Measurements from ENCODE around the gene RRP7A.
"Not testable (repeated sequence)": the region's sequence is repeated elsewhere in the genome, so short reads cannot be mapped to it uniquely, and the experiment has no call there.

GRCh38 chr22:42529435-42529834, 9.8 kb upstream of the RRP7A start:
- TF ChIP-seq, protein P1, sequence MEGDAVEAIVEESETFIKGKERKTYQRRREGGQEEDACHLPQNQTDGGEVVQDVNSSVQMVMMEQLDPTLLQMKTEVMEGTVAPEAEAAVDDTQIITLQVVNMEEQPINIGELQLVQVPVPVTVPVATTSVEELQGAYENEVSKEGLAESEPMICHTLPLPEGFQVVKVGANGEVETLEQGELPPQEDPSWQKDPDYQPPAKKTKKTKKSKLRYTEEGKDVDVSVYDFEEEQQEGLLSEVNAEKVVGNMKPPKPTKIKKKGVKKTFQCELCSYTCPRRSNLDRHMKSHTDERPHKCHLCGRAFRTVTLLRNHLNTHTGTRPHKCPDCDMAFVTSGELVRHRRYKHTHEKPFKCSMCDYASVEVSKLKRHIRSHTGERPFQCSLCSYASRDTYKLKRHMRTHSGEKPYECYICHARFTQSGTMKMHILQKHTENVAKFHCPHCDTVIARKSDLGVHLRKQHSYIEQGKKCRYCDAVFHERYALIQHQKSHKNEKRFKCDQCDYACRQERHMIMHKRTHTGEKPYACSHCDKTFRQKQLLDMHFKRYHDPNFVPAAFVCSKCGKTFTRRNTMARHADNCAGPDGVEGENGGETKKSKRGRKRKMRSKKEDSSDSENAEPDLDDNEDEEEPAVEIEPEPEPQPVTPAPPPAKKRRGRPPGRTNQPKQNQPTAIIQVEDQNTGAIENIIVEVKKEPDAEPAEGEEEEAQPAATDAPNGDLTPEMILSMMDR (IDR thresholded peaks at IDR 0.05): not testable (repeated sequence)
- not testable (repeated sequence) for TF ChIP-seq POLR2A (IDR thresholded peaks at IDR 0.05)
